Mesothelial cell of epicardium (in vitro differentiated cells): ENCODE measurements around the gene PSMB2. TPM values are rescaled to one million over a fixed set of nuclear protein-coding genes. Genes with fewer than 3 reads are reported as not detected.
"Not testable (repeated sequence)": the region's sequence is repeated elsewhere in the genome, so short reads cannot be mapped to it uniquely, and the experiment has no call there.

Source experiments
- DNase-seq, 2 experiments: peaks; one replicate each; pipeline ENCODE4 v3.0.0; 2021; ENCODE audit warnings: low spot score in 2 of 2; ENCODE audit not compliant: unreplicated experiment in 2 of 2
- H3K27ac Mint-ChIP-seq: 2 replicates; pipeline ENCODE4 v1.8.0; 2021; ENCODE audit warnings: mixed read lengths
- H3K27me3 Mint-ChIP-seq: 2 replicates; pipeline ENCODE4 v1.8.0; 2021; ENCODE audit warnings: low read depth, mixed read lengths
- H3K36me3 Mint-ChIP-seq: 2 replicates; pipeline ENCODE4 v1.8.0; 2021; ENCODE audit warnings: mixed read lengths
- H3K4me1 Mint-ChIP-seq: 2 replicates; pipeline ENCODE4 v1.8.0; 2021; ENCODE audit warnings: mixed read lengths
- H3K4me3 Mint-ChIP-seq: 2 replicates; pipeline ENCODE4 v1.8.0; 2021; ENCODE audit warnings: mild to moderate bottlenecking, moderate library complexity, mixed read lengths
- H3K9me3 Mint-ChIP-seq: 2 replicates; pipeline ENCODE4 v1.8.0; 2021; ENCODE audit warnings: mixed read lengths
- CTCF ChIP-seq: fragments of 200-600 bp; sonication (generic); IDR thresholded peaks from one replicate; pipeline ENCODE4 v1.5.0; 2021; ENCODE audit warnings: antibody characterized with exemption; ENCODE audit not compliant: unreplicated experiment
- total RNA-seq: library from RNA; stranded (reverse); gene quantifications from 3 replicates; pipeline ENCODE4 v1.2.1, GENCODE V29; 2021

PSMB2 gene
- total RNA-seq, 1 donor from 2014 or later: 61.1 TPM

- TF ChIP-seq CTCF: no peak
Measured at GRCh38 chr1:35587736-35588135, 53.6 kb downstream of the PSMB2 start.

GRCh38 chr1:35586808-35587207 lies 54.5 kb downstream of the PSMB2 start:
- no peak for TF ChIP-seq CTCF
- Mint-ChIP-seq H3K9me3 (no peaks in the 10 kb centered on the region), H3K27ac (no peak overlapping the region), H3K36me3 (peaks cover 4% of the 10 kb centered on the region), H3K4me3 (no peak overlapping the region), H3K4me1 (no peaks in the 10 kb centered on the region), H3K27me3 (no peaks in the 10 kb centered on the region)
- no peak for DNase-seq

More at GRCh38 chr1:35587736-35588135, 53.6 kb downstream of the PSMB2 start:
- Mint-ChIP-seq H3K36me3 (peaks cover 4% of the 10 kb centered on the region), H3K27ac (no peak overlapping the region), H3K4me1 (peaks cover under 1% of the 10 kb centered on the region), H3K9me3 (no peaks in the 10 kb centered on the region), H3K27me3 (no peaks in the 10 kb centered on the region), H3K4me3 (no peak overlapping the region)
- DNase-seq: no peak

- not testable (repeated sequence) for H3K36me3 Mint-ChIP-seq, DNase-seq, H3K9me3 Mint-ChIP-seq, H3K27ac Mint-ChIP-seq, H3K4me3 Mint-ChIP-seq, H3K4me1 Mint-ChIP-seq, H3K27me3 Mint-ChIP-seq
Measured at GRCh38 chr1:35585805-35586204, 55.5 kb downstream of the PSMB2 start.

DNA sequence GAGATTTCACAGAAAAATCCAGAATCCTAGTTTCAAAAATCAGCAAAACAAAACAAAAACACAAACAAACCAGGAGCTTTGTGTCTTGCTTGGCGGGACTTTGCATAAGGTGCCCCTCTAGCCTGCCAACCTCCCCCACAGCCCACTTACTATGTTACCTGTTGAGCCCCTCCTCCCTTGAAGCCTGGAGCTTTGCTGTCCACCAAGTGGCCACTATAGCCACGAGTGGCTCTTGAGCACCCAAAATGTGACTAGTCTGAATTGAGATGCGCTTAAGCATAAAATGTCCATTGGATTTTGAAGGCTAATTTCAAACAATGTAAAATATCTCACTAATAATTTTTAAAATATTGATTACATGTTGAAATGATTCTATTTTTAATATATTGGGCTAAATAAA lies 56.0 kb downstream of the PSMB2 start:
- Mint-ChIP-seq H3K9me3 (no peaks in the 10 kb centered on the region), H3K27me3 (no peaks in the 10 kb centered on the region), H3K27ac (no peak overlapping the region), H3K4me1 (no peaks in the 10 kb centered on the region), H3K4me3 (no peak overlapping the region), H3K36me3 (no peaks in the 10 kb centered on the region)
- TF ChIP-seq CTCF: no peak
- DNase-seq: no peak

- H3K4me3 Mint-ChIP-seq, DNase-seq, H3K27ac Mint-ChIP-seq, H3K36me3 Mint-ChIP-seq, H3K9me3 Mint-ChIP-seq: not testable (repeated sequence)
- H3K27me3 Mint-ChIP-seq: peaks cover 15% of the 10 kb centered on the region
- peaks cover 12% of the 10 kb centered on the region for H3K4me1 Mint-ChIP-seq
Measured at GRCh38 chr1:35581621-35582020, 59.7 kb downstream of the PSMB2 start.

- no peak for TF ChIP-seq CTCF
- Mint-ChIP-seq H3K27me3 (peaks cover 22% of the 10 kb centered on the region), H3K27ac (no peak overlapping the region), H3K4me3 (no peak overlapping the region), H3K9me3 (no peaks in the 10 kb centered on the region), H3K36me3 (no peaks in the 10 kb centered on the region), H3K4me1 (peaks cover 18% of the 10 kb centered on the region)
- no peak for DNase-seq
Measured at GRCh38 chr1:35580949-35581388, 60.4 kb downstream of the PSMB2 start.
